Stomach (tissue), 4 donors: ENCODE measurements around the gene SEC14L2.

Experiments
- EP300 ChIP-seq: sonication (generic); formaldehyde crosslinking; IDR thresholded peaks from one replicate; pipeline ENCODE4 v1.6.1; 2017; ENCODE audit warnings: antibody characterized with exemption
- POLR2A ChIP-seq, 4 donors: fragments of 450-650 bp; IDR thresholded peaks; one replicate each; pipeline ENCODE4 v1.6.1; 2016; ENCODE audit warnings: antibody characterized with exemption in 4 of 4, control low read depth in 2 of 4, mild to moderate bottlenecking in 1 of 4, moderate library complexity in 1 of 4
- POLR2AphosphoS5 ChIP-seq, 3 donors: sonication (generic); formaldehyde crosslinking; IDR thresholded peaks; one replicate each; pipeline ENCODE4 v1.6.1; 2016; ENCODE audit warnings: antibody characterized with exemption in 3 of 3
- TF ChIP-seq, protein P1 (sequence below), 7 experiments: fragments of 450-650 bp in 4 of 7; fragments of 200-600 bp in 3 of 7; sonication (generic) in 3 of 7; IDR thresholded peaks; one replicate each; pipeline ENCODE4 v1.5.1; 2016 to 2019; ENCODE audit warnings: antibody characterized with exemption in 7 of 7, control low read depth in 2 of 7, mild to moderate bottlenecking in 1 of 7

- TF ChIP-seq POLR2A (IDR thresholded peaks at IDR 0.05): no peak
- TF ChIP-seq, protein P1, sequence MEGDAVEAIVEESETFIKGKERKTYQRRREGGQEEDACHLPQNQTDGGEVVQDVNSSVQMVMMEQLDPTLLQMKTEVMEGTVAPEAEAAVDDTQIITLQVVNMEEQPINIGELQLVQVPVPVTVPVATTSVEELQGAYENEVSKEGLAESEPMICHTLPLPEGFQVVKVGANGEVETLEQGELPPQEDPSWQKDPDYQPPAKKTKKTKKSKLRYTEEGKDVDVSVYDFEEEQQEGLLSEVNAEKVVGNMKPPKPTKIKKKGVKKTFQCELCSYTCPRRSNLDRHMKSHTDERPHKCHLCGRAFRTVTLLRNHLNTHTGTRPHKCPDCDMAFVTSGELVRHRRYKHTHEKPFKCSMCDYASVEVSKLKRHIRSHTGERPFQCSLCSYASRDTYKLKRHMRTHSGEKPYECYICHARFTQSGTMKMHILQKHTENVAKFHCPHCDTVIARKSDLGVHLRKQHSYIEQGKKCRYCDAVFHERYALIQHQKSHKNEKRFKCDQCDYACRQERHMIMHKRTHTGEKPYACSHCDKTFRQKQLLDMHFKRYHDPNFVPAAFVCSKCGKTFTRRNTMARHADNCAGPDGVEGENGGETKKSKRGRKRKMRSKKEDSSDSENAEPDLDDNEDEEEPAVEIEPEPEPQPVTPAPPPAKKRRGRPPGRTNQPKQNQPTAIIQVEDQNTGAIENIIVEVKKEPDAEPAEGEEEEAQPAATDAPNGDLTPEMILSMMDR (IDR thresholded peaks at IDR 0.05): no peak
- TF ChIP-seq POLR2AphosphoS5 (IDR thresholded peaks at IDR 0.05): no peak
- no peak for TF ChIP-seq EP300
Measured at GRCh38 chr22:30452861-30453260, 56.0 kb downstream of the SEC14L2 start.
